GM12878 (cell line): ENCODE results near the gene IFNA21. TPM values are rescaled to one million over a fixed set of nuclear protein-coding genes. Genes with fewer than 3 reads are reported as not detected.

ENCODE experiments used
- ATAC-seq: fragments of 200-7000 bp; cut with Tn5 transposase; 3 replicates; pipeline ENCODE4 v1.9.1; 2020; ENCODE audit warnings: mild to moderate bottlenecking, moderate library complexity
- BruUV-seq: library from RNA; stranded (reverse); fragments of 400-500 nt; replicated peaks from 2 replicates; lab custom pipeline; 2021; lab: Mats Ljungman, UMichigan
- CTCF ChIA-PET: fragments of 300-600 bp; sonication (Branson Sonifier 250); formaldehyde crosslinking; extraction: SDS; loops from one replicate; lab custom pipeline; 2021; ENCODE audit warnings: inconsistent platforms; lab: Yijun Ruan, JAX
- POLR2A ChIA-PET: fragments of 350-600 bp; formaldehyde crosslinking; extraction: SDS; loops from one replicate; lab custom pipeline; 2021; ENCODE audit warnings: inconsistent platforms; lab: Charles Lee
- RAD21 ChIA-PET: fragments of 300-600 bp; sonication (Branson Sonifier 250); formaldehyde crosslinking; loops from one replicate; lab custom pipeline; 2023; ENCODE audit warnings: antibody characterized with exemption; ENCODE audit not compliant: unreplicated experiment; lab: Charles Lee
- SMC1A ChIA-PET: fragments of 300-600 bp; sonication (Branson Sonifier 250); formaldehyde crosslinking; loops from one replicate; lab custom pipeline; 2023; ENCODE audit not compliant: unreplicated experiment, uncharacterized antibody; lab: Charles Lee
- DNase-seq: peaks from one replicate; pipeline ENCODE4 v3.0.0-alpha.2; 2011; ENCODE audit warnings: low read depth, low spot score
- FAIRE-seq: peaks from 3 replicates; lab custom pipeline; 2011; peaks lifted over from hg19 to GRCh38; lab: Jason Lieb, UNC
- H2AFZ ChIP-seq: 2 replicates; pipeline ENCODE4 v1.6.0; 2011; ENCODE audit warnings: low read depth, low read length, control low read depth; ENCODE audit not compliant: control insufficient read depth
- H3K27ac ChIP-seq: 2 replicates; pipeline ENCODE4 v1.5.1; 2011; ENCODE audit warnings: control low read depth; ENCODE audit not compliant: control insufficient read depth, insufficient read depth
- H3K27me3 ChIP-seq, 2 experiments: replicated peaks in 1 of 2; 2 replicates each; pipeline versions ENCODE4 v1.6.0 to v1.6.1; 2011; ENCODE audit warnings: low read length in 1 of 2; ENCODE audit not compliant: control insufficient read depth in 2 of 2, insufficient read depth in 2 of 2
- H3K36me3 ChIP-seq, 2 experiments: 2 replicates each; pipeline ENCODE4 v1.5.1; 2011; ENCODE audit warnings: low read length in 1 of 2; ENCODE audit not compliant: control insufficient read depth in 2 of 2, insufficient read depth in 2 of 2
- H3K4me1 ChIP-seq: 2 replicates; pipeline ENCODE4 v1.6.1; 2011; ENCODE audit warnings: mild to moderate bottlenecking, low read length, moderate library complexity, mixed read lengths; ENCODE audit not compliant: control insufficient read depth, insufficient read depth
- H3K4me2 ChIP-seq: 2 replicates; pipeline ENCODE4 v1.6.0; 2011; ENCODE audit warnings: control low read depth; ENCODE audit not compliant: control insufficient read depth, insufficient read depth
- H3K4me3 ChIP-seq: fragments of 200-600 bp; sonication (generic); 2 replicates; pipeline ENCODE4 v1.5.1; 2016
- H3K79me2 ChIP-seq: 2 replicates; pipeline ENCODE4 v1.6.0; 2011; ENCODE audit warnings: low read length; ENCODE audit not compliant: control insufficient read depth, insufficient read depth
- H3K9ac ChIP-seq: 2 replicates; pipeline ENCODE4 v1.8.0; 2011; ENCODE audit warnings: low read length, control low read depth, mixed read lengths; ENCODE audit not compliant: control insufficient read depth, insufficient read depth
- H3K9me3 ChIP-seq: replicated peaks from 3 replicates; pipeline ENCODE4 v1.5.1; 2011; ENCODE audit warnings: mild to moderate bottlenecking, low read length; ENCODE audit not compliant: control insufficient read depth, insufficient read depth
- H4K20me1 ChIP-seq: 2 replicates; pipeline ENCODE4 v1.6.0; 2011; ENCODE audit not compliant: control insufficient read depth, insufficient read depth
- BCL11A ChIP-seq: IDR thresholded peaks from 2 replicates; pipeline ENCODE4 v1.6.1; 2011; ENCODE audit warnings: low read depth, low read length
- CBFB ChIP-seq: IDR thresholded peaks from 2 replicates; pipeline ENCODE4 v1.6.1; 2016; ENCODE audit warnings: antibody characterized with exemption, low read depth
- CREM ChIP-seq: IDR thresholded peaks from 2 replicates; pipeline ENCODE4 v1.6.1; 2014; ENCODE audit warnings: antibody characterized with exemption, low read depth
- EED ChIP-seq: sonication (generic); IDR thresholded peaks from 2 replicates; pipeline ENCODE4 v1.6.1; 2016; ENCODE audit warnings: antibody characterized with exemption, low read depth
- ETV6 ChIP-seq, 2 experiments: fragments of 450-650 bp in 1 of 2; IDR thresholded peaks in 1 of 2; conservative IDR thresholded peaks in 1 of 2; 2 replicates each; pipeline ENCODE4 v1.6.1; 2014; ENCODE audit warnings: antibody characterized with exemption in 1 of 2, borderline replicate concordance in 1 of 2, low read depth in 1 of 2, mild to moderate bottlenecking in 1 of 2, moderate library complexity in 1 of 2
- EZH2 ChIP-seq: IDR thresholded peaks from 2 replicates; pipeline ENCODE4 v1.6.1; 2012; ENCODE audit warnings: low read depth, mild to moderate bottlenecking, control low read depth, inconsistent platforms, low read length, borderline replicate concordance; ENCODE audit not compliant: control insufficient read depth
- FOXK2 ChIP-seq: fragments of 450-650 bp; IDR thresholded peaks from 2 replicates; pipeline ENCODE4 v1.6.1; 2017; ENCODE audit warnings: mild to moderate bottlenecking, moderate library complexity
- IKZF2 ChIP-seq, 2 experiments: fragments of 450-650 bp; IDR thresholded peaks; 2 replicates each; pipeline ENCODE4 v1.6.1; 2017; ENCODE audit warnings: mild to moderate bottlenecking in 2 of 2, moderate library complexity in 2 of 2
- IRF4 ChIP-seq: IDR thresholded peaks from 2 replicates; pipeline ENCODE4 v1.6.1; 2011; ENCODE audit warnings: low read depth, low read length
- JUNB ChIP-seq: IDR thresholded peaks from 2 replicates; pipeline ENCODE4 v1.6.1; 2016; ENCODE audit warnings: antibody characterized with exemption, mild to moderate bottlenecking
- MEF2A ChIP-seq: IDR thresholded peaks from 2 replicates; pipeline ENCODE4 v1.6.1; 2011; ENCODE audit warnings: low read depth, mild to moderate bottlenecking, low read length, moderate library complexity; ENCODE audit not compliant: insufficient read depth
- NFIC ChIP-seq: IDR thresholded peaks from 2 replicates; pipeline ENCODE4 v1.6.1; 2012; ENCODE audit warnings: low read depth, mild to moderate bottlenecking, inconsistent platforms, low read length, moderate library complexity
- PML ChIP-seq: IDR thresholded peaks from 2 replicates; pipeline ENCODE4 v1.6.1; 2012; ENCODE audit warnings: low read length, inconsistent platforms
- RUNX3 ChIP-seq: IDR thresholded peaks from 2 replicates; pipeline ENCODE4 v1.6.1; 2012; ENCODE audit warnings: low read length, inconsistent platforms
- SPI1 ChIP-seq: IDR thresholded peaks from 2 replicates; pipeline ENCODE4 v1.6.1; 2011; ENCODE audit warnings: low read depth, mild to moderate bottlenecking, low read length, moderate library complexity, borderline replicate concordance; ENCODE audit not compliant: insufficient read depth
- SUPT20H ChIP-seq: IDR thresholded peaks from 2 replicates; pipeline ENCODE4 v1.6.1; 2011; ENCODE audit warnings: low read depth, mild to moderate bottlenecking, low read length, moderate library complexity, borderline replicate concordance; ENCODE audit not compliant: control insufficient read depth
- TARDBP ChIP-seq: IDR thresholded peaks from 2 replicates; pipeline ENCODE4 v1.6.1; 2016; ENCODE audit warnings: borderline replicate concordance
- WGBS: methylation state at CpG from one replicate; pipeline ENCODE4 v1.1.6; 2016; ENCODE audit warnings: low lambda C conversion rate; ENCODE audit not compliant: insufficient replicate concordance, insufficient coverage; ENCODE audit errors: missing lambda C conversion rate; 5-methylcytosine and 5-hydroxymethylcytosine counted together
- in situ Hi-C: fragments of 300-500 bp; cut with MboI; formaldehyde crosslinking; loops from 9 replicates; pipeline ENCODE4 v1.14.3; 2018; ENCODE audit warnings: mixed read lengths
- intact Hi-C: fragments of 100-400 bp; cut with micrococcal nuclease; formaldehyde crosslinking; loops from one replicate; pipeline ENCODE4 v1.14.2; 2022; ENCODE audit not compliant: unreplicated experiment
- polyA plus RNA-seq, 11 experiments: library from polyadenylated mRNA; depleted of rRNA in 4 of 11; unstranded in 6 of 11; stranded (reverse) in 5 of 11; fragments of >200 nt; fragmentation: Nextera tagmentation in 4 of 11; fragmentation: Illumina TruSeq in 1 of 11; extraction: Ambion mirVana in 4 of 11; extraction: Trizol in 1 of 11; gene quantifications; 1 replicate in 1 of 11; 2 replicates in 10 of 11; pipeline versions ENCODE4 v1.2.1 to v1.2.3, GENCODE V29; 2011 to 2016; ENCODE audit warnings: inconsistent platforms in 2 of 11, missing spikeins in 2 of 11, low read depth in 1 of 11
- total RNA-seq, 4 experiments: library from RNA; depleted of rRNA in 3 of 4; stranded (reverse); fragments of >200 nt in 3 of 4; fragmentation: Illumina TruSeq in 1 of 4; extraction: Trizol in 1 of 4; gene quantifications; 2 replicates each; pipeline versions ENCODE4 v1.2.1 to v1.2.3, GENCODE V29; 2013 to 2021
- TF ChIP-seq, protein P1 (sequence below): fragments of 450-650 bp; formaldehyde crosslinking; IDR thresholded peaks from 2 replicates; pipeline ENCODE4 v1.4.0; 2022; ENCODE audit warnings: mild to moderate bottlenecking, moderate library complexity
- TF ChIP-seq, protein P2 (sequence below): IDR thresholded peaks from 2 replicates; pipeline ENCODE4 v1.6.1; 2012; ENCODE audit warnings: low read length, inconsistent platforms

Gene IFNA21
- total and polyA plus RNA-seq, 10 of the 15 experiments (the other 5 are each of a cell fraction or from before 2014, with no cell fraction given), result not detected

DNA sequence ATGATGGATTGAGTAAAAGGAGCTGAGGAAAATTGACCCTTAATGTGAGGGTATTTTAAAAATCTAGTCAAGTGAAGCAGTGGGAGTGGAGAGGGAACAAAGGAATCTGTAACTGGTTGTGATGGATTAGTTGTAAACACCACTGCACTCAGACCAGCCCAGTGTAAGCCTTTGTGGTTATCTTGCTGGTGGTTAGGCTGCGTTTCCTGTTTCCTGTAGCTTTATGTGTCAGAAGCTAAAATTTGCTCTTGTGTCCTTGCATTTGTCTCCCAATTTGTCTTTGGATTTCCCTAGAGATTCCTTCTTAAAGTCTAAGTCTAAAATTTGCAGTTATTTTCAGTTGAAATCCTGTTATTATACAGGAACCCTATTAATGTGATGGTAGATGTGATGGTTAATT lies 6.3 kb downstream of the IFNA21 start:
- Histone ChIP-seq H3K4me3 (0 out of 2 replicates have a peak overlapping the region, but pooled peaks have one; percentile 5), H2AFZ (0 out of 2 replicates have a peak overlapping the region, but pooled peaks have one; percentile 29), H3K27ac (no peak overlapping the region), H3K79me2 (no peaks in the 10 kb centered on the region), H3K4me2 (peak overlapping the region; percentile 82), H3K4me1 (peaks cover 4% of the 10 kb centered on the region), H3K36me3 (no peaks in the 10 kb centered on the region), H3K9ac (no peak overlapping the region), H3K9me3 (no peaks in the 10 kb centered on the region), H4K20me1 (no peaks in the 10 kb centered on the region), H3K27me3 (no peaks in the 10 kb centered on the region)
- in situ Hi-C loops (no loop called here), intact Hi-C loops (no loop called here)
- ATAC-seq (peak; percentile 83), FAIRE-seq (peak; percentile 75), DNase-seq (peak; percentile 43)
- ChIA-PET SMC1A (interaction anchor here (0.5 to 1.2 kb wide), 3 partner anchors 16 to 254 kb away, joined by 3 to 4 read pairs (median 3); no protein-coding TSS in a partner anchor), RAD21 (no interaction called here), CTCF (interaction anchor here (0.5 to 2.2 kb wide), 7 partner anchors 8 to 630 kb away, joined by 3 to 6 read pairs (median 3); no protein-coding TSS in a partner anchor), POLR2A (no interaction called here)
- WGBS, result 0% methylated on average over 1 of the region's 1 CpG
- TF ChIP-seq CBFB (0 out of 2 replicates have a peak, but pooled peaks have one; percentile 38), FOXK2 (no peak), IKZF2 (IDR thresholded peaks at IDR 0.05) (peak; percentile 70; a peak in 3 of 4 replicates), ETV6 (conservative IDR thresholded peaks at IDR 0.05 in 1 of 2, IDR thresholded peaks at IDR 0.05 in 1 of 2; ENCODE audit: borderline replicate concordance in 1 of 2, low read depth in 1 of 2) (peak in 1 of 2 experiments; percentile 89; a peak in 2 of 4 replicates), MEF2A (0 out of 2 replicates have a peak, but pooled peaks have one; percentile 18), CREM (peak; percentile 25; the same call in 1 of the 2 replicates), PML (no peak), BCL11A (0 out of 2 replicates have a peak, but pooled peaks have one; percentile 12), EED (peak; percentile 73), TARDBP (no peak), NFIC (peak; percentile 51; the same call in 1 of the 2 replicates), JUNB (0 out of 2 replicates have a peak, but pooled peaks have one; percentile 15), RUNX3 (peak; percentile 95), SPI1 (peak; percentile 38; the same call in 1 of the 2 replicates), SUPT20H (no peak), IRF4 (peak; percentile 53; the same call in 1 of the 2 replicates), EZH2 (no peak)
- TF ChIP-seq, protein P1, sequence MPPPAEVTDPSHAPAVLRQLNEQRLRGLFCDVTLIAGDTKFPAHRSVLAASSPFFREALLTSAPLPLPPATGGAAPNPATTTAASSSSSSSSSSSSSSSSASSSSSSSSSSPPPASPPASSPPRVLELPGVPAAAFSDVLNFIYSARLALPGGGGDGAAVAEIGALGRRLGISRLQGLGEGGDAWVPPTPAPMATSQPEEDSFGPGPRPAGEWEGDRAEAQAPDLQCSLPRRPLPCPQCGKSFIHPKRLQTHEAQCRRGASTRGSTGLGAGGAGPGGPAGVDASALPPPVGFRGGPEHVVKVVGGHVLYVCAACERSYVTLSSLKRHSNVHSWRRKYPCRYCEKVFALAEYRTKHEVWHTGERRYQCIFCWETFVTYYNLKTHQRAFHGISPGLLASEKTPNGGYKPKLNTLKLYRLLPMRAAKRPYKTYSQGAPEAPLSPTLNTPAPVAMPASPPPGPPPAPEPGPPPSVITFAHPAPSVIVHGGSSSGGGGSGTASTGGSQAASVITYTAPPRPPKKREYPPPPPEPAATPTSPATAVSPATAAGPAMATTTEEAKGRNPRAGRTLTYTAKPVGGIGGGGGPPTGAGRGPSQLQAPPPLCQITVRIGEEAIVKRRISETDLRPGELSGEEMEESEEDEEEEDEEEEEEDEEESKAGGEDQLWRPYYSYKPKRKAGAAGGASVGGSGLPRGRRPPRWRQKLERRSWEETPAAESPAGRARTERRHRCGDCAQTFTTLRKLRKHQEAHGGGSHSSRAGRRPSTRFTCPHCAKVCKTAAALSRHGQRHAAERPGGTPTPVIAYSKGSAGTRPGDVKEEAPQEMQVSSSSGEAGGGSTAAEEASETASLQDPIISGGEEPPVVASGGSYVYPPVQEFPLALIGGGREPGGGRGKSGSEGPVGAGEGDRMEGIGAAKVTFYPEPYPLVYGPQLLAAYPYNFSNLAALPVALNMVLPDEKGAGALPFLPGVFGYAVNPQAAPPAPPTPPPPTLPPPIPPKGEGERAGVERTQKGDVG (CRISPR knock-in tag), result no peak
- TF ChIP-seq, protein P2, sequence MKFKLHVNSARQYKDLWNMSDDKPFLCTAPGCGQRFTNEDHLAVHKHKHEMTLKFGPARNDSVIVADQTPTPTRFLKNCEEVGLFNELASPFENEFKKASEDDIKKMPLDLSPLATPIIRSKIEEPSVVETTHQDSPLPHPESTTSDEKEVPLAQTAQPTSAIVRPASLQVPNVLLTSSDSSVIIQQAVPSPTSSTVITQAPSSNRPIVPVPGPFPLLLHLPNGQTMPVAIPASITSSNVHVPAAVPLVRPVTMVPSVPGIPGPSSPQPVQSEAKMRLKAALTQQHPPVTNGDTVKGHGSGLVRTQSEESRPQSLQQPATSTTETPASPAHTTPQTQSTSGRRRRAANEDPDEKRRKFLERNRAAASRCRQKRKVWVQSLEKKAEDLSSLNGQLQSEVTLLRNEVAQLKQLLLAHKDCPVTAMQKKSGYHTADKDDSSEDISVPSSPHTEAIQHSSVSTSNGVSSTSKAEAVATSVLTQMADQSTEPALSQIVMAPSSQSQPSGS, result 0 out of 2 replicates have a peak, but pooled peaks have one; percentile 30
- no TSS peak for BruUV-seq
